Stimulated activated CD8-positive, alpha-beta memory T cell treated with anti-CD3 and anti-CD28 coated beads, Interleukin-2, amount 100 ng/mL, for 48 hours (primary cell): Measurements from ENCODE around the gene SUN1.
A peak's percentile ranks its signal among the peaks of the same experiment; 100 is the strongest.
"Not testable (repeated sequence)": the region's sequence is repeated elsewhere in the genome, so short reads cannot be mapped to it uniquely, and the experiment has no call there.

Source experiments
- DNase-seq, 2 donors: peaks; one replicate each; pipeline ENCODE4 v3.0.0-alpha.2; 2020; ENCODE audit warnings: low read depth in 2 of 2

The SUN1 gene, protein sequence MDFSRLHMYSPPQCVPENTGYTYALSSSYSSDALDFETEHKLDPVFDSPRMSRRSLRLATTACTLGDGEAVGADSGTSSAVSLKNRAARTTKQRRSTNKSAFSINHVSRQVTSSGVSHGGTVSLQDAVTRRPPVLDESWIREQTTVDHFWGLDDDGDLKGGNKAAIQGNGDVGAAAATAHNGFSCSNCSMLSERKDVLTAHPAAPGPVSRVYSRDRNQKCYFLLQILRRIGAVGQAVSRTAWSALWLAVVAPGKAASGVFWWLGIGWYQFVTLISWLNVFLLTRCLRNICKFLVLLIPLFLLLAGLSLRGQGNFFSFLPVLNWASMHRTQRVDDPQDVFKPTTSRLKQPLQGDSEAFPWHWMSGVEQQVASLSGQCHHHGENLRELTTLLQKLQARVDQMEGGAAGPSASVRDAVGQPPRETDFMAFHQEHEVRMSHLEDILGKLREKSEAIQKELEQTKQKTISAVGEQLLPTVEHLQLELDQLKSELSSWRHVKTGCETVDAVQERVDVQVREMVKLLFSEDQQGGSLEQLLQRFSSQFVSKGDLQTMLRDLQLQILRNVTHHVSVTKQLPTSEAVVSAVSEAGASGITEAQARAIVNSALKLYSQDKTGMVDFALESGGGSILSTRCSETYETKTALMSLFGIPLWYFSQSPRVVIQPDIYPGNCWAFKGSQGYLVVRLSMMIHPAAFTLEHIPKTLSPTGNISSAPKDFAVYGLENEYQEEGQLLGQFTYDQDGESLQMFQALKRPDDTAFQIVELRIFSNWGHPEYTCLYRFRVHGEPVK

DNA sequence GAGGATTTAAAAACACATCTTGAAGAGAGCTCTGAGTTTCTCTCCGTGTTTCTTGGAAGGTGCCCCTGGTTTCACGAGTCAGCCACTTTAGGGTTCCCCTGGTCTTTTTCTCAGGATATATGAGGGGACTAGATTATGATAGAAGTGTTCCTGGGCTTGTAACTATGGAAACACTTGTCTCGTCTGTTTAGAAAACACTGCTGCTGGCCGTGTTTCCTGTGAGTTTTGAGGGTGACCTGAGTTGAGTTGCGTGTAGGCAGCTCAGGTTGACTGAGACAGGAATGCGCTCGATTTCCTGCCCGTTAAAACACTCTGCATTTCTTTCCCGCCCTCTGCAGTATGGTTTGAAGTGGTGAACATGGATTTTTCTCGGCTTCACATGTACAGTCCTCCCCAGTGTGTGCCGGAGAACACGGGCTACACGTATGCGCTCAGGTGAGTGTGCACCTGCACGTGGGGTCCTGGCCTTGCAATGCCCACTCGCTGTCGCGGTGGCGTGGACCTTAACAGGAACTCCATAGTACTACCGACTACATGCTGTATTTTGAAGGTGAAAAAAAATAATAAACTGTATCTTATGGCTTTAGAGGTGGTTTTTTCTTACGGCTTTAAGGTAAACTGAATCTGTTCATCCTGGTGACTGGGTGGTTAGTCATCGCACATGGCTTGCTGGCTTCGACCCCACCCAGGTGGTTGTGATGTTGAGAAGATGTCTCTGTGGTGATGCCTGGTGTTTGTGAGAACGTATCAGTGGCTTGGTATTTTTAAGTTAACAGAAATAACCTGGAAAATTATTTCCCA, at the start of gene SUN1:
SUN1 (plus strand) TSS at position 310 of the 801 bp plus-strand sequence; CDS start at position 359, 49 bp downstream.
- DNase-seq, result peak; percentile 39 to 40

DNA sequence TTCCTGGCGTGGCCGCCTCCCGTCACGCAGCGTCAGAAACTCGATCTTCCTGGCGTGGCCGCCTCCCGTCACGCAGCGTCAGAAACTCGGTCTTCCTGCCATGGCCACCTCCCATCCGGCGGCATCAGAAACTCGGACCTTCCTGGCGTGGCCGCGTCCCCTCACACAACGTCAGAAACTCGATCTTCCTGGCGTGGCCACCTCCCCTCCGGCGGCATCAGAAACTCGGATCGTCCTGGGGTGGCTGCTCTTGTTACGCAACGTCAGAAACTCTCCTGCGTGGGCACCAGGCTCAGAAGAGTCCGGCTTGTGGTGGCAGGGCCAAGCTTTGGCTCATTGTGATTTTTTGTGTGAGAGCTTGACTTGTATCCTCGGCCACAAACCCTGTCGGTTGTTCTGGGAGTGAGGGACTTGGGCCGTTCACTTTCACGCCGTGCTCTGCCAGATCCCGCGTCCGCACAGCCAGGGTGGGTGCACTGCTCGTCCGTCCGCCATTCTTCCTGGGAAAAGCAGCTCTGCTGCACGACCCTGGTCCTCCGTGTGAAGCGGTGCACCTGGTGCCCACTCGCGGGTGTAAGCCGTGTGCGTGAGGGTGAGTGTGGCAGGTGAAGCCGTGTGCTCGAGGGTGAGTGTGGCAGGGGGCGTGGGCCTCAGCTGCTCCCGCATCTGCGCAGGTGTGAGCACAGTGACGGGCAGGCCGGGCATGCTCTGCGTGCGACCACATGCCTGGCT, 49.4 kb upstream of the SUN1 start:
- DNase-seq, result no peak

DNA sequence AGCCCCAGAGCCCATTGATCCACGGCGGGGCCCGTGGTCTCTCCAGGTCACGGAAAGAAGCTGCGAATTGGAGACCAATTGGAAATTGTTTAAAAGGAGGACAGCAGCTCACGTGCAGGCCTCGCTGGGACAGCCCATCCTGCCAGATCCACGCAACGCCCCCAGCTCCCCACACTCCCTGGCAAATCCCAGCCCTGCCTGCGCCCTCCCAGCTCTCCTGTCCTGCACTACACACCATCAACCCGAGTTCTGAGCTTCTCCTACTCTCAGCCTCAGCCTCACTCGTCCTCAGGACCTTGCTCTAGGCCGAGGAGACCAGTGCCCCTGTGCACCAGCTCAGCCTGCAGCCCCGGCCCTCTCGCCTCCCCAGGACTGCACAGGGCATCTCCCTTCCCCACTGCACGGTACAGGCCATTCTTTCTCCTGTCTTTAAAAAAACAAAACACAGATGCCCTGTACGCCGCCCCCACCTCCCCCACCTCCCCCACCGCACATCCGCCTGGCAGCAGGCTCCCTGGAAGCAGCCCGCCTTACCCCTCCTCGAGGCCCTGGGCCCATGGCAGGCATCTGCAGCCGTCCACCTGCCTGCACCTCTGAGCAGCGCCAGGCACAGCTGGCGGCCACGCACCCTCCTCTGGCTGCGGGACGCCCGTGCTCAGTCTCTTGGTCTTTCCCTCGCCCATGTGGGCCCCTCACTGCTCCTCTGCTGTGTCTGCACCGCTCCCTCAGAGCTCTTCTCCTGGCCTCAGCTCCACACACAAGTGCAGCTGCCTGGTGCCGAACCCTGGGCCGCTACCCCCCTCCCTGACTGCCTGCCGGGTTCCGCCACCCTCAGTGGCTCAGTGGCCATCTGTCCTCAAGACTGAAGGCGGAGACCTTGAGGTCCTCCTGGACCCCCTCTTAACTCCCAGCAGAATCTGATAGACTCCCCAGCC, 48.5 kb upstream of the SUN1 start:
- DNase-seq, result no peak

DNA sequence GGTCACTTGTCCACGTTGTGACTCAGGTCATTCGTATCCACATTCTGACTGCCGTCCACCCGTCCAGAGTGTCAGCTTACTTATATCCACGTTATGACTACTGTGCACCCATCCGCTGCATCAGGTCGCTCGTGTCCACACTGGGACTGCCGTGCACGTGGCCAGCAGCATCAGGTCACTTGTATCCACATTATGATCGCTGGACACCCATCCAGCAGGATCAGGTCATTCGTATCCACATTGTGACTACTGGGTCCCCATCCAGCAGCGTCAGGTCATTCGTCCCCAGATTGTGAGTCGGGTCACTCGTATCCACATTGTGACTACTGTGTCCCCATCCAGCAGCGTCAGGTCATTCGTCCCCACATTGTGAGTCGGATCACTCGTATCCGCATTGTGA, 47.3 kb upstream of the SUN1 start:
- no peak for DNase-seq

DNA sequence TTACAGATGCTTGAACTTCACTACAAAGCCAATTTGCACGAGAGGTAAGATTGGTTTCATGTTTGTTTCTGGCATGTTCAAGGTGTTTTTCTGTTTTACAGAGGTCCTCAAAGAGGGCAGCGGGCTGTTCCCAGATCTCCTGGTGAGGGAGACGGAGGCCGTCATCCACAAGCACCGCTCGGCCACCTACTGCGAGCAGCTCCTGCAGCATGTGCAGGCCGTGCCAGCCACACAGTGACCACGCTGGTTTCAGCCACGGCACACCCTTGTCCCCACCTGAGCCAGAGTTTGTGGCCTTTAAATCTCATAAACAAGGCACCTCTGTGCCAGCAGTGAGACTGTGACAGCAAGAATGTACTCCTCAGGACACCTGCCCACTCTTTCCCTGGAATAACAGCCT, 46.9 kb upstream of the SUN1 start:
- DNase-seq, result no peak

DNA sequence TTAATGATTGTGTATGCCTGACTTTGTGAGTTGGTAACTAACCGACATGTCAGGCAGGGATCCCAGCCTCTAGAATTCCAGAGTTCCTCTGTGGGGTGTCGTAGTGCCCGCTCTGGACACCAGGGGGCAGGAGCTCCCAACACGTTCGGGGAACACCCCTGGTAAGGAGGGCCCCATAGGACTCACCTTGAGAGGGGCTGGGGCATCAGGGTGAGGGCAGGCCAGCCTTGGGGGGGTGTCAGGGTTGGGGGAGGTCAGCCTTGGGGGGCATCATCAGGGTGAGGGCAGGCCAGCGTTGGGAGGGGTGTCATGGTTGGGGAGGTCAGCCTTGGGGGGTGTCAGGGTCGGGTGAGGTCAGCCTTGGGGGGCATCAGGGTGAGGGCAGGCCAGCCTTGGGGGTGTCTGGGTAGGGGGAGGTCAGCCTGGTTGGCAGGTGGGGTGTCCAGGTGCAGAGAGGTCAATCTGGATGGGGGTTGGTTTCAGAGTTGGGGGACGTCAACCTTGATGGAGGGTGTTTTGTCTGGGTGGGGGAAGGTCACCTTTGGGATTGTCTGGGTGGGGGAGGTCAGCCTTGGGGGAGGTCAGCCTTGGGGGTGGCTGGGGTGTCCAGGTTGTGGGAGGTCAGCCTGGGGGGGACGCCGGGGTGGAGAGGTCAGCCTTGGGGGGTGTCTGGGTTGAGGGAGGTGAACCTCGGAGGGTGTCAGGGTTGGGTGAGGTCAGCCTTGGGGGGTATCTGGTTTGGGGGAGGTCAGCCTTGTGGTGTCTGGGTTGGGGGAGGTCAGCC, 45.6 kb upstream of the SUN1 start:
- peak; percentile 47 to 67 for DNase-seq

DNA sequence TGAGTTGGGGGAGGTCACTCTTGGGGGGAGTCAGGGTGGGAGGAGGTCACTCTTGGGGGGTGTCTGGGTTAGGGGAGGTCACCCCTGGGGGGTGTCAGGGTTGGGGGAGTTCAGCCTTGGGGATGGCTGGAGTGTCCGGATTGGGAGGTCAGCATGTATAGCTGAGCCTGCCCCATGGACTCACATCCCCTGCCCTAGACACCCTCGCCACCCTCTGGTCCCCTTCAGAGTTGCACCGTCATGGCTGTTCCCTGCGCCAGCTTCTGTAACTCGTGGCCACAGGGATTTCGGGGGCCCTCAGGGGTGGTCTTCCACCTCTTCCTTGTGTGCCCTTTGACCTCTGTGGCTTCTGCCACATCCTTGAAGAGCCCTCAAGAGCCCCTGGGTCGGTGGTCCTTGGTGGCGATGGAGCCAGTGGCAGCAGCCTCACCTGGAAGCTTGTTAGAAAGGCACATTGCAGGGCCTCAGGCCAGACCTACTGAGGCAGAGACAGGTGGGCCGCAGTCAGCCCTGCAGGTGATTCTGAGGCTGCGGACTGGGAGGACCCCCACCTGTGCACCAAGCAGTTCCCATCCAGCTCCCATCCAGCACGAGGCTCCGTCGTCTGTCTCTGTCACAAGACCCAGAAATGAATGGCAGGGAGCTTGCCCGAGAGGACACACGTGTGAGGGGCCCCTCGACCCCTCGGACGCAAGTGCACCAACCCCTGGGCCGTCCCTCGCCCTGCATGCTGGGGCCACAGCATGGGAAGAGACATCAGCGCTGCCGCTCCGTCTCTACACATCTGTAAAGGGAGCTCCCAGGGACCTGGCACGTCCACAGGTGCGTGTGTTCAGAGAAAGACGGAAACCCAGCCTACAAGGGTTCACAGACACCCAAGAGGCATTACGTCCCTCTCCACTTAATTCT, 44.7 kb upstream of the SUN1 start:
- no peak for DNase-seq

DNA sequence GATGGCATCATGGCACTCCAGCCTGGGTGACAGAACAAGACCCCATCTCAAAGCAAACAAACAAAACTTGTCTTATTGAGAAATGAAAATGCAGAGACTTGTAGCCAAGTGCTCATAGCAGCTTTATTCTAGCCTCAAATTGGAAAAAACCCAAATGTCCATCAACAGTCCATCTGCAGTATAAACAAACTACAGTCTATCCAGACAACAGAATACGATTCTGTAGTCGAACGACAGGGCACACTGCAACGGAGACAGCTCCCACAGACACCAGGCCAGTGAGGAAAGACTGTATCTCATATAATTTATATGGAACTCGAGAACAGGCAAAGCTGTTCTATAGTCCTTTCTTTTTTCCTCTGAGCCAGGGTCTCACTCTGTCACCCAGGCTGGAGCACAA, 40.8 kb upstream of the SUN1 start:
- no peak for DNase-seq

DNA sequence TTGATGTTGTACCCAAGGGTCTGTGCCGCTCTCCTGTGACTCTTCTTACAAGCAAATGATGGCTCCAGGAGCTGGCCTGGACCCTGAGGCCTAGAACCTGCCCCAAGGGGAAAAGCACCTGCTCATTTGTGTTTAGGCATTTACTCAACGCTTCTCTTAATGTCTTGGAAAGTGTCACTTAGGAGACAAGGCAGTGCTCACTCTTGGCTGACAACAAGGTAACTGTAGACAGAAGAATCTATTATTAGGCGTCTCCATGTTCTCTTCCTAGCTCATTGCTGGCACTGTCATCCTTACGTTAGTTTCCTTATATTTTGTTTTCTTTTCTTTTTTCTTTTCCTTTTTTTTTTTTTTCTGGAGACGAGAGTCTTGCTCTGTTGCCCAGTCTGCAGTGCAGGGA, 38.1 kb upstream of the SUN1 start:
- DNase-seq, result no peak

DNA sequence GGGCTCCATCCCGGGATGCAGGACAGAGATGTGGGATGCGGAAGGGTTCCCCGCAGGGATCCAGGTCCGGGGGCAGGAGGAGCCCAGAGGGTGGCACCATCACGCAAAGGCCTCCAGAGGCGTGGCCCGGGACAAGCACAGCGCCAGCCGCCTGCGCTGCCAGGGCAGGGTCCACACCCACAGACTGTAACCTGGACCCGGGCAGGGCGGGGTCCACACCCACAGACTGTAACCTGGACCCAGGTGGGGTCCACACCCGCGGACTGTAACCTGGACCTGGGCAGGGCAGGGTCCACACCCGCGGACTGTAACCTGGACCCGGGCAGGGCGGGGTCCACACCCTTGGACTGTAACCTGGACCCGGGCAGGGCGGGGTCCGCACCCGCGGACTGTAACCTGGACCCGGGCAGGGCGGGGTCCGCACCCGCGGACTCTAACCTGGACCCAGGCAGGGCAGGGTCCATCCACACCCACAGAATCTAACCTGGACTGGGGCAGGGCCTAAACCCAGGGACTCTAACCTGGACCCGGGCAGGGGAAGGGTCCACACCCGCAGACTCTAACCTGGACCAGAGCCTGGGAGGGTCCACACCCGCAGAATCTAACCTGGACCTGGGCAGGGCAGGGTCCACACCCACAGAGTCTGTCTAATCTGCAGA, 37.5 kb upstream of the SUN1 start:
- no peak for DNase-seq

DNA sequence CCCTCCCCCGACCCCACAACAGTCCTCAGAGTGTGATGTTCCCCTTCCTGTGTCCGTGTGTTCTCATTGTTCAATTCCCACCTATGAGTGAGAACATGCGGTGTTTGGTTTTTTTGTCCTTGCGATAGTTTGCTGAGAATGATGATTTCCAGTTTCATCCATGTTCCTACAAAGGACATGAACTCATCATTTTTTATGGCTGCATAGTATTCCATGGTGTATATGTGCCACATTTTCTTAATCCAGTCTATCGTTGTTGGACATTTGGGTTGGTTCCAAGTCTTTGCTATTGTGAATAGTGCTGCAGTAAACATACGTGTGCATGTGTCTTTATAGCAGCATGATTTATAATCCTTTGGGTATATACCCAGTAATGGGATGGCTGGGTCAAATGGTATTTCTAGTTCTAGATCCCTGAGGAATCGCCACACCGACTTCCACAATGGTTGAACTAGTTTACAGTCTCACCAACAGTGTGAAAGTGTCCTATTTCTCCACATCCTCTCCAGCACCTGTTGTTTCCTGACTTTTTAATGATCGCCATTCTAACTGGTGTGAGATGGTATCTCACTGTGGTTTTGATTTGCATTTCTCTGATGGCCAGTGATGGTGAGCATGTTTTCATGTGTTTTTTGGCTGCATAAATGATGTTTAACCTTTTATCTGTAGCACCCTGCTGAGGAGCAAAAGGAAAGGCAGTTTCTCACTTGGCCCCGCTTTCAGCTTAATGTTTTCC, 35.7 kb upstream of the SUN1 start:
- not testable (repeated sequence) for DNase-seq

DNA sequence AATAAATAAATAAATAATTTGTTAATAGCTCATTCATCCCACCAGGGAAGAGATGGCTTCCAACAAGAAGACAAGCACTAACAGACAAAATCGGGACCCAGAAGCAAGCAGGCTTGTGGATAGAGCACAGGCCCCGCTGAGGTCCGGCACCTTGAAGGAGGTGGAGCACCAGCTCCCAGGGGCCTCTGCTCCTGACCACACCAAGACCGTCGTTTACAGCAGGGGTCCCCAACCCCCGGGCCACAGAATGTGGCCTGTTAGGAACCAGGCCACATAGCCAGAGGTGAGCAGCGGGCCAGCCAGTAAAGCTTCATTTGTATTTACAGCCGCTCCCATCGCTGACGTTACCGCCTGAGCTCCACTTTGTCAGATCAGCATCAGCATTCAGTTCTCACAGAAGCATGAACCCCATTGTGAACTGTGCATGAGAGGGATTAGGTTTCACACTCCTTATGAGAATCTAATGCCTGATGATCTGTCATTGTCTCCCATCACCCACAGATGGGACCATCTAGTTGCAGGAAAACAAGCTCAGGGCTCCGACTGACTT, 33.3 kb upstream of the SUN1 start:
- DNase-seq, result no peak

DNA sequence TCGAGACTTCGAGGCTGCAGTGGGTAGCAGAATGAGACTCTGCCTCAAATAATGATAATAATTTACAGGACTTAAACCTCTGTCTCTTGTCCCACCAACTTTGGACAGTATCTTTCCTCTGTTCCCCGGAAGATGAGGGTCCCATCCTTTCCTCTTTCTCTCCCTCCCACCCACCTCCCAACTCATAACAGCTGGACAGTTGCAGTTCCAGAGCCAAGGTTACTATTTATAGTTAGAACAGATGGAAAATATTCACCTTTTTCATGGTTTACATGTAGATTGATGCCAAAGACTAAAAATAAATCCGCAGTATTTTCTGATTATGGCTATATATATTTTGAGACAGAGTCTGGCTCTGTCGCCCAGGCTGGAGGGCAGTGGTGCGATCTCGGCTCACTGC, 31.6 kb upstream of the SUN1 start:
- no peak for DNase-seq

DNA sequence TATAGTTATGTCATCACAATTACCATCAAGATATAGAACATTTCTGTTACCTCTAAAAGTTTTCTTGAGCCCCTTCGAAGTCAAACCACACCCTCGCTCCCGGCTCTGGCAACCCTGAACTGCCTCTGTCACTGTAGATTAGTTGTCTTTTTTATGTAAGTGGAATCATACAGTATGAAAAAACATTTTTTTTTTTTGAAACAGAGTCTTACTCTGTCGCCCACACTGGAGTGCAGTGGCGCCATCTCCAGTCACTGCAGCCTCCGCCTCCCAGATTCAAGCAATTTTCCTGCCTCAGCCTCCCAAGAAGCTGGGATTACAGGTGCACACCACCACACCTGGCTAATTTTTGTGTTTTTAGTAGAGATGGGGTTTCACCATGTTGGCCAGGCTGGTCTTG, 30.9 kb upstream of the SUN1 start:
- not testable (repeated sequence) for DNase-seq

DNA sequence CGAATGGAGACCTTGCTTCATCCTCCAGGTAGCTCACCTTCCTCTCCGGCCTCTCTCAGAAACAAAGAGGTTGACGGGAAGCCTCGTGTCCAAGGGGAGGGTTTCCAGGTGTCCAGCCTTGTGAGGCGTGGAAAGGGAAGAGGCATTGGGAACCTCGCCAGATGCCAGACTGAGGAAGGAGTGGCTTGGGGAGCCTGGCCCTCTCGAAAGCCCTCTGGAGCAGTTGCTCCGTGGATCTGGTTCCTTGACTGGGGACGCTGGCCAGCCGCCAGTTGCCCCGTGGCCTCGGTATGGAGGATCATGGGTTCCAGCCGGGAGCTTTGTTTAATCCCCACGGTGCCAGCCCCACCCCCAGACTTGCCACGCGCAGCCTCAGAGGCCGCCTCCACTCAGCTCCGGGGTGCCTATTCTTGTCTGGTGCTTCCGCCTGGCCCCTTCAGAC, 30.3 kb upstream of the SUN1 start:
- no peak for DNase-seq

DNA sequence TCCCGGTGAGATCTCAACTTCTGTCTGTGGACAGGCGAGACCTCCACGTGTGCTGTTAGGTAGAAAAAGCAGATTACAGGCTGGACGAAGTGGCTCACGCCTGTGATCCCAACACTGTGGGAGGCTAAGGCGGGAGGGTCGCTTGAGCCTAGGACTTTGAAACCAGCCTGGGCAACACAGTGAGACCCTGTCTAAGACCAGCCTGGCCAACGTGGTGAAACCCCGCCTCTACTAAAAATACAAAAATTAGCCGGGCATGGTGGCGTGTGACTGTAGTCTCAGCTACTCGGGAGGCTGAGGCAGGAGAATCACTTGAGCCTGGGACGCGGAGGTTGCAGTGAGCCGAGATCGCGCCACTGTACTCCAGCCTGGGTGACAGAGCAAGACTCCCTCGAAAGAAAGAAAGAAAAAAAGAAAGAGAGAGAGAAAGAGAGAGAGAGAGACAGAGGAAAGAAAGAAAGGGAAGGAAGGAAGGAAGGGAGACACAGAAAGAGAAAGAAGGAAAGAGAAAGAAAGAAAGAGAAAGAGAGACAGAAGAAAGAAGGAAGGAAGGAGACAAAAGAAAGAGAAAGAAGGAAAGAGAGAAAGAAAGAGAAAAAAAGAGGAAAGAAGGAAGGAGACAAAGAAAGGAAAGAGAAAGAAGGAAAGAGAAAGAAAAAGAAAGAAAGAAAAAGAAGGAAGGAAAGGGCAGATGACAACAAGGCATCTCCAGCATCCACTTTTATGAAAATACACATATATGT, 29.6 kb upstream of the SUN1 start:
- no peak for DNase-seq
